WTC11 (cell line): ENCODE data around the gene RAET1G. TPM values are rescaled to one million over a fixed set of nuclear protein-coding genes. Genes with fewer than 3 reads are reported as not detected.

Experiments used
- ATAC-seq: fragments of 200-7000 bp; cut with Tn5 transposase; 2 replicates; pipeline ENCODE4 v1.10.0; 2021; ENCODE audit warnings: mild to moderate bottlenecking, moderate library complexity
- CTCF ChIA-PET: fragments of 300-600 bp; sonication (Branson Sonifier 250); formaldehyde crosslinking; loops from one replicate; lab custom pipeline; 2021; ENCODE audit warnings: antibody characterized with exemption; lab: Charles Lee
- POLR2A ChIA-PET: fragments of 350-600 bp; sonication (Branson Sonifier 250); formaldehyde crosslinking; loops from one replicate; lab custom pipeline; 2021; ENCODE audit warnings: antibody characterized with exemption; lab: Charles Lee
- DNase-seq: peaks from one replicate; pipeline ENCODE4 v3.0.0; 2021; ENCODE audit warnings: low spot score
- H3K27ac Mint-ChIP-seq: 2 replicates; pipeline ENCODE4 v1.8.0; 2021; ENCODE audit warnings: mixed read lengths
- H3K27me3 Mint-ChIP-seq: 2 replicates; pipeline ENCODE4 v1.8.0; 2021; ENCODE audit warnings: low read depth, mild to moderate bottlenecking, moderate library complexity, mixed read lengths
- H3K36me3 Mint-ChIP-seq: 2 replicates; pipeline ENCODE4 v1.8.0; 2021; ENCODE audit warnings: mixed read lengths
- H3K4me1 Mint-ChIP-seq: 2 replicates; pipeline ENCODE4 v1.8.0; 2022; ENCODE audit warnings: mixed read lengths
- H3K4me3 Mint-ChIP-seq: 2 replicates; pipeline ENCODE4 v1.8.0; 2021; ENCODE audit warnings: mild to moderate bottlenecking, moderate library complexity, mixed read lengths
- H3K9me3 Mint-ChIP-seq: 2 replicates; pipeline ENCODE4 v1.8.0; 2021; ENCODE audit warnings: mixed read lengths
- EMX1 ChIP-seq: fragments of 250-450 bp; sonication (Bioruptor Pico); IDR thresholded peaks from 2 replicates; pipeline ENCODE4 v1.8.0; 2021; ENCODE audit warnings: mild to moderate bottlenecking
- ETV6 ChIP-seq: sonication (generic); formaldehyde crosslinking; IDR thresholded peaks from 2 replicates; pipeline ENCODE4 v1.8.1; 2022; ENCODE audit warnings: mild to moderate bottlenecking, missing genetic modification reagents
- NR1H2 ChIP-seq: sonication (generic); formaldehyde crosslinking; IDR thresholded peaks from 2 replicates; pipeline ENCODE4 v1.9.0; 2021; ENCODE audit warnings: mild to moderate bottlenecking, moderate library complexity, missing genetic modification reagents
- RELA ChIP-seq: sonication (generic); formaldehyde crosslinking; IDR thresholded peaks from 2 replicates; pipeline ENCODE4 v1.8.1; 2022; ENCODE audit warnings: missing genetic modification reagents, mild to moderate bottlenecking, borderline replicate concordance
- SMAD3 ChIP-seq: sonication (generic); formaldehyde crosslinking; IDR thresholded peaks from 2 replicates; pipeline ENCODE4 v1.8.0; 2022; ENCODE audit warnings: missing genetic modification reagents, mild to moderate bottlenecking, borderline replicate concordance
- TEAD1 ChIP-seq: sonication (generic); formaldehyde crosslinking; IDR thresholded peaks from 2 replicates; pipeline ENCODE4 v1.8.0; 2022; ENCODE audit warnings: mild to moderate bottlenecking, missing genetic modification reagents
- ZNF121 ChIP-seq: sonication (generic); formaldehyde crosslinking; IDR thresholded peaks from 2 replicates; pipeline ENCODE4 v1.8.0; 2023; ENCODE audit warnings: missing genetic modification reagents
- ZNF138 ChIP-seq: sonication (generic); formaldehyde crosslinking; conservative IDR thresholded peaks from 2 replicates; pipeline ENCODE4 v1.8.1; 2022; ENCODE audit warnings: mild to moderate bottlenecking, moderate library complexity, missing genetic modification reagents
- ZNF219 ChIP-seq: sonication (generic); formaldehyde crosslinking; IDR thresholded peaks from 2 replicates; pipeline ENCODE4 v1.8.0; 2023; ENCODE audit warnings: missing genetic modification reagents, mild to moderate bottlenecking, borderline replicate concordance
- ZNF263 ChIP-seq: sonication (generic); formaldehyde crosslinking; IDR thresholded peaks from 2 replicates; pipeline ENCODE4 v1.8.1; 2022; ENCODE audit warnings: low read depth, mild to moderate bottlenecking, moderate library complexity, missing genetic modification reagents
- total RNA-seq: library from RNA; stranded (reverse); gene quantifications from 3 replicates; pipeline ENCODE4 v1.2.3, GENCODE V29; 2021
- TF ChIP-seq, protein P1 (sequence below): sonication (generic); formaldehyde crosslinking; IDR thresholded peaks from 2 replicates; pipeline ENCODE4 v1.8.0; 2022; ENCODE audit warnings: mild to moderate bottlenecking, missing genetic modification reagents
- TF ChIP-seq, protein P2 (sequence below): sonication (generic); formaldehyde crosslinking; IDR thresholded peaks from 2 replicates; pipeline ENCODE4 v1.8.1; 2023; ENCODE audit warnings: mild to moderate bottlenecking, missing genetic modification reagents
- TF ChIP-seq, protein P3 (sequence below): sonication (generic); formaldehyde crosslinking; IDR thresholded peaks from 2 replicates; pipeline ENCODE4 v1.8.1; 2022; ENCODE audit warnings: mild to moderate bottlenecking, missing genetic modification reagents, moderate library complexity, borderline replicate concordance
- TF ChIP-seq, protein P4 (sequence below): sonication (generic); formaldehyde crosslinking; IDR thresholded peaks from 2 replicates; pipeline ENCODE4 v1.8.1; 2023; ENCODE audit warnings: mild to moderate bottlenecking, moderate library complexity, missing genetic modification reagents
- TF ChIP-seq, protein P5 (sequence below): fragments of 250-450 bp; sonication (Bioruptor Pico); IDR thresholded peaks from 2 replicates; pipeline ENCODE4 v1.9.0; 2021; ENCODE audit warnings: moderate library complexity, mild to moderate bottlenecking, inconsistent platforms, borderline replicate concordance
- TF ChIP-seq, protein P6 (sequence below): sonication (generic); formaldehyde crosslinking; IDR thresholded peaks from 2 replicates; pipeline ENCODE4 v1.8.1; 2022; ENCODE audit warnings: mild to moderate bottlenecking, moderate library complexity, missing genetic modification reagents
- TF ChIP-seq, protein P7 (sequence below): sonication (generic); formaldehyde crosslinking; IDR thresholded peaks from 2 replicates; pipeline ENCODE4 v1.8.1; 2023; ENCODE audit warnings: mild to moderate bottlenecking, missing genetic modification reagents
- TF ChIP-seq, protein P8 (sequence below): fragments of 250-450 bp; sonication (Bioruptor Pico); IDR thresholded peaks from 2 replicates; pipeline ENCODE4 v1.8.0; 2021; ENCODE audit warnings: mild to moderate bottlenecking
- TF ChIP-seq, protein P9 (sequence below): sonication (generic); formaldehyde crosslinking; IDR thresholded peaks from 2 replicates; pipeline ENCODE4 v1.8.1; 2023; ENCODE audit warnings: mild to moderate bottlenecking, missing genetic modification reagents, borderline replicate concordance
- TF ChIP-seq, protein P10 (sequence below): fragments of 200-600 bp; IDR thresholded peaks from 2 replicates; pipeline ENCODE4 v1.8.0; 2022; ENCODE audit warnings: antibody characterized with exemption

Gene RAET1G
- total RNA-seq, 1 experiment from 2014 or later = not detected

DNA sequence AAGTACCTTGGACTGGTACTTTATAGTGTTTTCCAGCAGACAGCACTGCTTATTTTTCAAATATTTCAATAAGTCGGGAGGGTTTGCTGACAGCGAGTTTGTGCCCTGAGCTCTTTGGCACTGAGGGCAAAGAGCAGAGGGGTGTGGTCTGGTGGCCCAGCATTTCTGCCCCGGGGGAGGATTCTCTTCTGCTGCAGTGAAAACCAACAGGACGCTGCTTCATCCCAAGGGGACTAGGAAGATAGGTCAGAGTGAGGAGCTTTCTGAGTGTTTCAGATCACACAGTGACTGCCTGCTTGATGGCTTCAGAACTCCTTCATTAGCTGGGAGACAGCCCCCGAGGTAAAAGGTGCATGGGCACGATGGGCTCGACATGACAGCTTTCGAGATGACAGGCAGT is 27.5 kb upstream of the RAET1G start (continued):
- TF ChIP-seq ZNF219 (CRISPR knock-in tag) = no peak
- TF ChIP-seq, all 79 proteins: peak for 0

DNA sequence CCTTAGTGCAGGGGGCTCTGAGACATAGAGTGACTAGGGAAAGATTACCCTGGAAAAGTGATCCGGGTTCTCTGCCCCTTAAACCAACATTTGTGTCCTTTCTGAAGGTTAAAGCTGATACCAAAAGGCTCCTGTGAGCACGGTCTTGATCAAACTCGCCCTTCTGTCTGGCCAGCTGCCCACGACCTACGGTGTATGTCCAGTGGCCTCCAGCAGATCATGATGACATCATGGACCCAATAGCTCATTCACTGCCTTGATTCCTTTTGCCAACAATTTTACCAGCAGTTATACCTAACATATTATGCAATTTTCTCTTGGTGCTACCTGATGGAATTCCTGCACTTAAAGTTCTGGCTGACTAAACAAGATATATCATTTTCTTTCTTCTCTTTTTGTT is 25.7 kb upstream of the RAET1G start:
- H3K36me3 Mint-ChIP-seq = no peaks in the 10 kb centered on the region
- CTCF ChIA-PET = no interaction called here
- H3K4me3 Mint-ChIP-seq = no peak overlapping the region
- POLR2A ChIA-PET = no interaction called here
- H3K4me1 Mint-ChIP-seq = 0 out of 2 replicates have a peak, but pooled peaks cover under 1% of the 10 kb centered on the region
- peaks cover 93% of the 10 kb centered on the region for H3K27me3 Mint-ChIP-seq
- ATAC-seq = no peak
- no peak for DNase-seq
- no peaks in the 10 kb centered on the region for H3K9me3 Mint-ChIP-seq
- H3K27ac Mint-ChIP-seq = no peak overlapping the region
- TF ChIP-seq, protein P1, sequence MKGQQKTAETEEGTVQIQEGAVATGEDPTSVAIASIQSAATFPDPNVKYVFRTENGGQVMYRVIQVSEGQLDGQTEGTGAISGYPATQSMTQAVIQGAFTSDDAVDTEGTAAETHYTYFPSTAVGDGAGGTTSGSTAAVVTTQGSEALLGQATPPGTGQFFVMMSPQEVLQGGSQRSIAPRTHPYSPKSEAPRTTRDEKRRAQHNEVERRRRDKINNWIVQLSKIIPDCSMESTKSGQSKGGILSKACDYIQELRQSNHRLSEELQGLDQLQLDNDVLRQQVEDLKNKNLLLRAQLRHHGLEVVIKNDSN (CRISPR knock-in tag) = no peak
- TF ChIP-seq NR1H2 (CRISPR knock-in tag) (no peak), TEAD1 (no peak), EMX1 (CRISPR knock-in tag) (no peak), ZNF263 (CRISPR knock-in tag) (no peak), ETV6 (CRISPR knock-in tag) (no peak), SMAD3 (CRISPR knock-in tag) (no peak), ZNF121 (CRISPR knock-in tag) (no peak), ZNF138 (CRISPR knock-in tag) (no peak), RELA (CRISPR knock-in tag) (no peak)
- TF ChIP-seq, protein P2, sequence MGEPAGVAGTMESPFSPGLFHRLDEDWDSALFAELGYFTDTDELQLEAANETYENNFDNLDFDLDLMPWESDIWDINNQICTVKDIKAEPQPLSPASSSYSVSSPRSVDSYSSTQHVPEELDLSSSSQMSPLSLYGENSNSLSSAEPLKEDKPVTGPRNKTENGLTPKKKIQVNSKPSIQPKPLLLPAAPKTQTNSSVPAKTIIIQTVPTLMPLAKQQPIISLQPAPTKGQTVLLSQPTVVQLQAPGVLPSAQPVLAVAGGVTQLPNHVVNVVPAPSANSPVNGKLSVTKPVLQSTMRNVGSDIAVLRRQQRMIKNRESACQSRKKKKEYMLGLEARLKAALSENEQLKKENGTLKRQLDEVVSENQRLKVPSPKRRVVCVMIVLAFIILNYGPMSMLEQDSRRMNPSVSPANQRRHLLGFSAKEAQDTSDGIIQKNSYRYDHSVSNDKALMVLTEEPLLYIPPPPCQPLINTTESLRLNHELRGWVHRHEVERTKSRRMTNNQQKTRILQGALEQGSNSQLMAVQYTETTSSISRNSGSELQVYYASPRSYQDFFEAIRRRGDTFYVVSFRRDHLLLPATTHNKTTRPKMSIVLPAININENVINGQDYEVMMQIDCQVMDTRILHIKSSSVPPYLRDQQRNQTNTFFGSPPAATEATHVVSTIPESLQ (CRISPR knock-in tag) = no peak
- TF ChIP-seq, protein P3, sequence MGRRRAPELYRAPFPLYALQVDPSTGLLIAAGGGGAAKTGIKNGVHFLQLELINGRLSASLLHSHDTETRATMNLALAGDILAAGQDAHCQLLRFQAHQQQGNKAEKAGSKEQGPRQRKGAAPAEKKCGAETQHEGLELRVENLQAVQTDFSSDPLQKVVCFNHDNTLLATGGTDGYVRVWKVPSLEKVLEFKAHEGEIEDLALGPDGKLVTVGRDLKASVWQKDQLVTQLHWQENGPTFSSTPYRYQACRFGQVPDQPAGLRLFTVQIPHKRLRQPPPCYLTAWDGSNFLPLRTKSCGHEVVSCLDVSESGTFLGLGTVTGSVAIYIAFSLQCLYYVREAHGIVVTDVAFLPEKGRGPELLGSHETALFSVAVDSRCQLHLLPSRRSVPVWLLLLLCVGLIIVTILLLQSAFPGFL (CRISPR knock-in tag) = no peak
- TF ChIP-seq, protein P4, sequence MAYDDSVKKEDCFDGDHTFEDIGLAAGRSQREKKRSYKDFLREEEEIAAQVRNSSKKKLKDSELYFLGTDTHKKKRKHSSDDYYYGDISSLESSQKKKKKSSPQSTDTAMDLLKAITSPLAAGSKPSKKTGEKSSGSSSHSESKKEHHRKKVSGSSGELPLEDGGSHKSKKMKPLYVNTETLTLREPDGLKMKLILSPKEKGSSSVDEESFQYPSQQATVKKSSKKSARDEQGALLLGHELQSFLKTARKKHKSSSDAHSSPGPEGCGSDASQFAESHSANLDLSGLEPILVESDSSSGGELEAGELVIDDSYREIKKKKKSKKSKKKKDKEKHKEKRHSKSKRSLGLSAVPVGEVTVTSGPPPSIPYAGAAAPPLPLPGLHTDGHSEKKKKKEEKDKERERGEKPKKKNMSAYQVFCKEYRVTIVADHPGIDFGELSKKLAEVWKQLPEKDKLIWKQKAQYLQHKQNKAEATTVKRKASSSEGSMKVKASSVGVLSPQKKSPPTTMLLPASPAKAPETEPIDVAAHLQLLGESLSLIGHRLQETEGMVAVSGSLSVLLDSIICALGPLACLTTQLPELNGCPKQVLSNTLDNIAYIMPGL (CRISPR knock-in tag) = no peak
- TF ChIP-seq, protein P5, sequence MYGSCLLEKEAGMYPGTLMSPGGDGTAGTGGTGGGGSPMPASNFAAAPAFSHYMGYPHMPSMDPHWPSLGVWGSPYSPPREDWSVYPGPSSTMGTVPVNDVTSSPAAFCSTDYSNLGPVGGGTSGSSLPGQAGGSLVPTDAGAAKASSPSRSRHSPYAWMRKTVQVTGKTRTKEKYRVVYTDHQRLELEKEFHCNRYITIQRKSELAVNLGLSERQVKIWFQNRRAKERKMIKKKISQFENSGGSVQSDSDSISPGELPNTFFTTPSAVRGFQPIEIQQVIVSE (CRISPR knock-in tag) = no peak
- TF ChIP-seq, protein P6, sequence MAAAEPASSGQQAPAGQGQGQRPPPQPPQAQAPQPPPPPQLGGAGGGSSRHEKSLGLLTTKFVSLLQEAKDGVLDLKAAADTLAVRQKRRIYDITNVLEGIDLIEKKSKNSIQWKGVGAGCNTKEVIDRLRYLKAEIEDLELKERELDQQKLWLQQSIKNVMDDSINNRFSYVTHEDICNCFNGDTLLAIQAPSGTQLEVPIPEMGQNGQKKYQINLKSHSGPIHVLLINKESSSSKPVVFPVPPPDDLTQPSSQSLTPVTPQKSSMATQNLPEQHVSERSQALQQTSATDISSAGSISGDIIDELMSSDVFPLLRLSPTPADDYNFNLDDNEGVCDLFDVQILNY (CRISPR knock-in tag) = no peak
- TF ChIP-seq, protein P7, sequence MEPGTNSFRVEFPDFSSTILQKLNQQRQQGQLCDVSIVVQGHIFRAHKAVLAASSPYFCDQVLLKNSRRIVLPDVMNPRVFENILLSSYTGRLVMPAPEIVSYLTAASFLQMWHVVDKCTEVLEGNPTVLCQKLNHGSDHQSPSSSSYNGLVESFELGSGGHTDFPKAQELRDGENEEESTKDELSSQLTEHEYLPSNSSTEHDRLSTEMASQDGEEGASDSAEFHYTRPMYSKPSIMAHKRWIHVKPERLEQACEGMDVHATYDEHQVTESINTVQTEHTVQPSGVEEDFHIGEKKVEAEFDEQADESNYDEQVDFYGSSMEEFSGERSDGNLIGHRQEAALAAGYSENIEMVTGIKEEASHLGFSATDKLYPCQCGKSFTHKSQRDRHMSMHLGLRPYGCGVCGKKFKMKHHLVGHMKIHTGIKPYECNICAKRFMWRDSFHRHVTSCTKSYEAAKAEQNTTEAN = no peak
- TF ChIP-seq, protein P8, sequence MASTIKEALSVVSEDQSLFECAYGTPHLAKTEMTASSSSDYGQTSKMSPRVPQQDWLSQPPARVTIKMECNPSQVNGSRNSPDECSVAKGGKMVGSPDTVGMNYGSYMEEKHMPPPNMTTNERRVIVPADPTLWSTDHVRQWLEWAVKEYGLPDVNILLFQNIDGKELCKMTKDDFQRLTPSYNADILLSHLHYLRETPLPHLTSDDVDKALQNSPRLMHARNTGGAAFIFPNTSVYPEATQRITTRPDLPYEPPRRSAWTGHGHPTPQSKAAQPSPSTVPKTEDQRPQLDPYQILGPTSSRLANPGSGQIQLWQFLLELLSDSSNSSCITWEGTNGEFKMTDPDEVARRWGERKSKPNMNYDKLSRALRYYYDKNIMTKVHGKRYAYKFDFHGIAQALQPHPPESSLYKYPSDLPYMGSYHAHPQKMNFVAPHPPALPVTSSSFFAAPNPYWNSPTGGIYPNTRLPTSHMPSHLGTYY = no peak
- TF ChIP-seq, protein P9, sequence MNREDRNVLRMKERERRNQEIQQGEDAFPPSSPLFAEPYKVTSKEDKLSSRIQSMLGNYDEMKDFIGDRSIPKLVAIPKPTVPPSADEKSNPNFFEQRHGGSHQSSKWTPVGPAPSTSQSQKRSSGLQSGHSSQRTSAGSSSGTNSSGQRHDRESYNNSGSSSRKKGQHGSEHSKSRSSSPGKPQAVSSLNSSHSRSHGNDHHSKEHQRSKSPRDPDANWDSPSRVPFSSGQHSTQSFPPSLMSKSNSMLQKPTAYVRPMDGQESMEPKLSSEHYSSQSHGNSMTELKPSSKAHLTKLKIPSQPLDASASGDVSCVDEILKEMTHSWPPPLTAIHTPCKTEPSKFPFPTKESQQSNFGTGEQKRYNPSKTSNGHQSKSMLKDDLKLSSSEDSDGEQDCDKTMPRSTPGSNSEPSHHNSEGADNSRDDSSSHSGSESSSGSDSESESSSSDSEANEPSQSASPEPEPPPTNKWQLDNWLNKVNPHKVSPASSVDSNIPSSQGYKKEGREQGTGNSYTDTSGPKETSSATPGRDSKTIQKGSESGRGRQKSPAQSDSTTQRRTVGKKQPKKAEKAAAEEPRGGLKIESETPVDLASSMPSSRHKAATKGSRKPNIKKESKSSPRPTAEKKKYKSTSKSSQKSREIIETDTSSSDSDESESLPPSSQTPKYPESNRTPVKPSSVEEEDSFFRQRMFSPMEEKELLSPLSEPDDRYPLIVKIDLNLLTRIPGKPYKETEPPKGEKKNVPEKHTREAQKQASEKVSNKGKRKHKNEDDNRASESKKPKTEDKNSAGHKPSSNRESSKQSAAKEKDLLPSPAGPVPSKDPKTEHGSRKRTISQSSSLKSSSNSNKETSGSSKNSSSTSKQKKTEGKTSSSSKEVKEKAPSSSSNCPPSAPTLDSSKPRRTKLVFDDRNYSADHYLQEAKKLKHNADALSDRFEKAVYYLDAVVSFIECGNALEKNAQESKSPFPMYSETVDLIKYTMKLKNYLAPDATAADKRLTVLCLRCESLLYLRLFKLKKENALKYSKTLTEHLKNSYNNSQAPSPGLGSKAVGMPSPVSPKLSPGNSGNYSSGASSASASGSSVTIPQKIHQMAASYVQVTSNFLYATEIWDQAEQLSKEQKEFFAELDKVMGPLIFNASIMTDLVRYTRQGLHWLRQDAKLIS (CRISPR knock-in tag) = no peak
- TF ChIP-seq, protein P10, sequence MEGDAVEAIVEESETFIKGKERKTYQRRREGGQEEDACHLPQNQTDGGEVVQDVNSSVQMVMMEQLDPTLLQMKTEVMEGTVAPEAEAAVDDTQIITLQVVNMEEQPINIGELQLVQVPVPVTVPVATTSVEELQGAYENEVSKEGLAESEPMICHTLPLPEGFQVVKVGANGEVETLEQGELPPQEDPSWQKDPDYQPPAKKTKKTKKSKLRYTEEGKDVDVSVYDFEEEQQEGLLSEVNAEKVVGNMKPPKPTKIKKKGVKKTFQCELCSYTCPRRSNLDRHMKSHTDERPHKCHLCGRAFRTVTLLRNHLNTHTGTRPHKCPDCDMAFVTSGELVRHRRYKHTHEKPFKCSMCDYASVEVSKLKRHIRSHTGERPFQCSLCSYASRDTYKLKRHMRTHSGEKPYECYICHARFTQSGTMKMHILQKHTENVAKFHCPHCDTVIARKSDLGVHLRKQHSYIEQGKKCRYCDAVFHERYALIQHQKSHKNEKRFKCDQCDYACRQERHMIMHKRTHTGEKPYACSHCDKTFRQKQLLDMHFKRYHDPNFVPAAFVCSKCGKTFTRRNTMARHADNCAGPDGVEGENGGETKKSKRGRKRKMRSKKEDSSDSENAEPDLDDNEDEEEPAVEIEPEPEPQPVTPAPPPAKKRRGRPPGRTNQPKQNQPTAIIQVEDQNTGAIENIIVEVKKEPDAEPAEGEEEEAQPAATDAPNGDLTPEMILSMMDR = no peak
